HT1080 (cell line): ENCODE results near the gene PKDCC. TPM values are rescaled to one million over a fixed set of nuclear protein-coding genes. Genes with fewer than 3 reads are reported as not detected.

ENCODE experiments used
- DNase-seq: peaks from one replicate; pipeline ENCODE4 v3.0.0-alpha.2; 2015; ENCODE audit warnings: low read depth
- total RNA-seq: library from RNA; depleted of rRNA; stranded (reverse); fragments of >200 nt; shearing (Covaris generic); gene quantifications from 2 replicates; pipeline ENCODE4 v1.2.3, GENCODE V29; 2014; rRNA removed

The PKDCC gene
- total RNA-seq, 1 experiment from 2014 or later, result 5.4 TPM

GRCh38 chr2:42102591-42103450 lies 55.0 kb downstream of the PKDCC start:
- DNase-seq, result no peak

GRCh38 chr2:42103829-42104228 lies 56.0 kb downstream of the PKDCC start:
- DNase-seq, result no peak

- no peak for DNase-seq
Observed at GRCh38 chr2:42104621-42105020, 56.8 kb downstream of the PKDCC start.

GRCh38 chr2:42105330-42106256 lies 57.8 kb downstream of the PKDCC start:
- DNase-seq, result peak; percentile 30

- no peak for DNase-seq
Observed at GRCh38 chr2:42106257-42106816, 58.5 kb downstream of the PKDCC start.

- DNase-seq, result no peak
Observed at GRCh38 chr2:42107249-42108042, 59.6 kb downstream of the PKDCC start.

Other genes with a start within 250 kb of the PKDCC start
- 29.2 and 36.8 TPM in 2 replicates for gene EML4, start 121.3 kb downstream of the PKDCC start, total RNA-seq